ENCODE data around the gene FPGS. TPM values are rescaled to one million over a fixed set of nuclear protein-coding genes. Genes with fewer than 3 reads are reported as not detected.

Gene FPGS
- total RNA-seq, 1 donor: 77.7 TPM

GRCh38 chr9:127814619-127815511 is 12.2 kb downstream of the FPGS start:
- no peak for TF ChIP-seq CTCF (IDR thresholded peaks at IDR 0.05; ENCODE audit: insufficient read depth, low read depth, low read length)
- DNase-seq (ENCODE audit: low read depth): no peak

DNA sequence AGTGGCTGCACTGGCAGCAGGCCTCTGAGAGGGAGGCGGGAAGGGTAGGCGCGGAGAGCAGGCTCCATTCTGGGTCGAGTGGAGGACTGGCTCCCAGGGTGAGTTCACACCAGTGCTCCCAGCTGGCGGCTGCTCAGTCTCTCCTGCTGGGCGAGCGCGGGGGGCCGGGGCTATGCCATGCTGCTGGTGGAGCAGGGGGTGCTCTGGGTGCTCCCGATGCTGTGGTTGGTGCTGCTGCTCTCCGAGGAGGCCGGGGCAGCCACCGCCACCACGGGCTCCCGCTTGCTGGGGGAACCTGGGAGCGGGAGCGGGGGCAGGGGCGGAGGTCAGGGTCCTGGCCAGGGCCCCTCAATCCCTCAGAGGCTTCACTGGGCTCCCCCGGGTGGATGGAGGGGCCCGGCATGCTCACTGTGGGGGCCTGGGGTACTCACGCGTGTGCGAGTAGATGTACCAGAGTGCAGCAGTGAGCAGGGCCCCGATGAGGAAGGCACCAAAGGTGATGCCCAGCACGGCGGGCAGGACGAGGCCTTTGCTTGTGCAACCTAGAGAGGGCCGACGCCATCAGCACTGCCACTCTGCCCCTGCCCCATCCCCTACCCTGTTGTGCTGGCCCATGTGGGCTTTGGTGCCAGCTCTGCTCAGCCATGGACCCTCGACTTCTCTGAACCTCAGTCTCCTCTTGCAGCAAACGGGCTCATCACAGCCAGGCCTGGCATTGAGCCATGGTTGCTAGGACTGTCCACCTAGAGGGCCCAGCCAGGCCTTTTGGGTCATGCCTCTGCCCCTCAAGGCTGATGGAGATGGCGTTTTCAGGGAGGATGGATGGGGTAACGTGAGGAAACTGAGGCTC is 13.1 kb downstream of the FPGS start:
- TF ChIP-seq CTCF (IDR thresholded peaks at IDR 0.05; ENCODE audit: insufficient read depth, low read depth, low read length): no peak
- H3K4me3 ChIP-seq (ENCODE audit: low read depth, low read length): no peak overlapping the region
- DNase-seq (ENCODE audit: low read depth): no peak

More at GRCh38 chr9:127814619-127815511, 12.2 kb downstream of the FPGS start:
- no peak overlapping the region for H3K4me3 ChIP-seq (ENCODE audit: low read depth, low read length)

DNA sequence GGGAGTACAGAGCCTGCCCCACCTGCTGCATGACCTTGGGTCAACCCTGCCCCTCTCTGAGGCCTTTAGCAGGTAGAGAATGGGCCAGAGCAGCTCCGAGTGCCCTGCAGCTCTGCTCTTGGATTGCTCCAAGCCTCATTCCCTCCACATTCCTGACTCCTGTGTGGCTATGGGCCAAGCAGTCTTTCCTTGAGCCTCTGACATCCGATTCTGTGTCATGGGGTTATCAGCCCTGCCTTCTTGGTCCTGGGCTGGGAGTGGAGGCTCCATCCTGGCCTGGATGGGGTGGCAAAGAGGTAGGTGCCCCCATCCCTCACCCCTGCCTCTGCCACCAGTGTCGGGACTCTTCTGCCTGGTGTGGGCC is 13.7 kb downstream of the FPGS start:
- DNase-seq (ENCODE audit: low read depth): no peak
- no peak for TF ChIP-seq CTCF (IDR thresholded peaks at IDR 0.05; ENCODE audit: insufficient read depth, low read depth, low read length)
- no peak overlapping the region for H3K4me3 ChIP-seq (ENCODE audit: low read depth, low read length)

DNA sequence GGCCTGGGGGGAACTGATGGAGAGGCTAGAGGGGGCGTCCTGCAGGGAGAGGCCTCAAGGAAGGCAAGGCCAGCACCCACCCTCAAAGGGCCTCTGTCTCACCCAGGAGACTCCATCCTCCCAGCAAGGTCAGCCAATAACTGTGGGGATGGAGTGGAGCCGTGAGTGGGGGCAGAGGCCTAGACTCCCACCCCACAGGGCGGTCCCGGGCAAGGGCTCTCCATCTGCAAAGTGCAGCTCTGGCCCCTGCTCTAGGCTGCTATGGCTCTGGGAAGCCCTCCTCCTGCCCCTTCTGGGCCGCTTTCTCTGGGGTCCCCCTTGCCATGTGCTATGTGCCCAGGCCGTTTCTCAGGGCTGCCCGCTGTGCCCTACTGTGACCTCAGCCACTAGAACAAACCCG is 14.0 kb downstream of the FPGS start:
- H3K4me3 ChIP-seq (ENCODE audit: low read depth, low read length): no peak overlapping the region
- no peak for DNase-seq (ENCODE audit: low read depth)
- TF ChIP-seq CTCF (IDR thresholded peaks at IDR 0.05; ENCODE audit: insufficient read depth, low read depth, low read length): no peak

DNA sequence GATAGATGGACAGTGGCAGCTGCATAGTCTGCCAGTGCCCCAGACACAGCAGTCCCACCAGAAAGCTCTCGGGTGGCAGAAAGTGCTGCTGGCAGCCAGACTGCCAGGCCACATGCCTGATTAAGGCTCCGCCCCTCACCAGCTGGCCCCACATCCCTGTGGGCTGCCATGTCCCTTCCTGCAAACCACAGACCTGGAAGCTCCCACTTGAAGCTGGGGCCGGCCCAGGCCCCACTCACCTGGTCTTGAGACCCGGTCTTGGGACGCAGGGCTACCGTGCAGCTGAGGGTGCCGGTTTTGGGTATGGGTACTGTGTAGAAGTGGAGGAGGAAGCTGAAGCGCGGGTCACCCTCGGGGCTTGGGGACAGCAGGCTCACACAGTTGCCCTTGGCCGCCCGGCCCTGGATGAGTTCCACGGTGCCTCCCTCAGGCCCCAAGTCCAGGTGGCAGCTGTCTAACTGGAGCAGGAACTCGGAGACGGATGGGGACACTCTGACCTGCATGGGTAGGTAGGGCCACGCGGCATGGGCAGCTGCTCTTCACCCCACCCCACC is 15.3 kb downstream of the FPGS start:
- no peak for TF ChIP-seq CTCF (IDR thresholded peaks at IDR 0.05; ENCODE audit: insufficient read depth, low read depth, low read length)
- no peak overlapping the region for H3K4me3 ChIP-seq (ENCODE audit: low read depth, low read length)
- DNase-seq (ENCODE audit: low read depth): no peak

GRCh38 chr9:127818574-127818973 is 15.9 kb downstream of the FPGS start:
- no peak for DNase-seq (ENCODE audit: low read depth)
- no peak overlapping the region for H3K4me3 ChIP-seq (ENCODE audit: low read depth, low read length)
- no peak for TF ChIP-seq CTCF (IDR thresholded peaks at IDR 0.05; ENCODE audit: insufficient read depth, low read depth, low read length)

Measured in fibroblast of villous mesenchyme (primary cell).